WTC11 (cell line): ENCODE results near the gene TMEM245. TPM values are rescaled to one million over a fixed set of nuclear protein-coding genes. Genes with fewer than 3 reads are reported as not detected.
"Not testable (repeated sequence)": the region's sequence is repeated elsewhere in the genome, so short reads cannot be mapped to it uniquely, and the experiment has no call there.

Source experiments
- ATAC-seq: fragments of 200-7000 bp; cut with Tn5 transposase; 2 replicates; pipeline ENCODE4 v1.10.0; 2021; ENCODE audit warnings: mild to moderate bottlenecking, moderate library complexity
- CTCF ChIA-PET: fragments of 300-600 bp; sonication (Branson Sonifier 250); formaldehyde crosslinking; loops from one replicate; lab custom pipeline; 2021; ENCODE audit warnings: antibody characterized with exemption; lab: Charles Lee
- POLR2A ChIA-PET: fragments of 350-600 bp; sonication (Branson Sonifier 250); formaldehyde crosslinking; loops from one replicate; lab custom pipeline; 2021; ENCODE audit warnings: antibody characterized with exemption; lab: Charles Lee
- DNase-seq: peaks from one replicate; pipeline ENCODE4 v3.0.0; 2021; ENCODE audit warnings: low spot score
- H3K27ac Mint-ChIP-seq: 2 replicates; pipeline ENCODE4 v1.8.0; 2021; ENCODE audit warnings: mixed read lengths
- H3K27me3 Mint-ChIP-seq: 2 replicates; pipeline ENCODE4 v1.8.0; 2021; ENCODE audit warnings: low read depth, mild to moderate bottlenecking, moderate library complexity, mixed read lengths
- H3K36me3 Mint-ChIP-seq: 2 replicates; pipeline ENCODE4 v1.8.0; 2021; ENCODE audit warnings: mixed read lengths
- H3K4me1 Mint-ChIP-seq: 2 replicates; pipeline ENCODE4 v1.8.0; 2022; ENCODE audit warnings: mixed read lengths
- H3K4me3 Mint-ChIP-seq: 2 replicates; pipeline ENCODE4 v1.8.0; 2021; ENCODE audit warnings: mild to moderate bottlenecking, moderate library complexity, mixed read lengths
- H3K9me3 Mint-ChIP-seq: 2 replicates; pipeline ENCODE4 v1.8.0; 2021; ENCODE audit warnings: mixed read lengths
- AFF4 ChIP-seq: sonication (generic); formaldehyde crosslinking; IDR thresholded peaks from 2 replicates; pipeline ENCODE4 v1.8.1; 2023; ENCODE audit warnings: mild to moderate bottlenecking, missing genetic modification reagents, borderline replicate concordance
- ATF1 ChIP-seq: sonication (generic); formaldehyde crosslinking; IDR thresholded peaks from 2 replicates; pipeline ENCODE4 v1.8.1; 2023; ENCODE audit warnings: mild to moderate bottlenecking, moderate library complexity, missing genetic modification reagents
- ATF6 ChIP-seq: sonication (generic); formaldehyde crosslinking; IDR thresholded peaks from 2 replicates; pipeline ENCODE4 v1.8.1; 2023; ENCODE audit warnings: mild to moderate bottlenecking, missing genetic modification reagents
- CREM ChIP-seq: sonication (generic); formaldehyde crosslinking; IDR thresholded peaks from 2 replicates; pipeline ENCODE4 v1.8.1; 2022; ENCODE audit warnings: mild to moderate bottlenecking, missing genetic modification reagents, moderate library complexity
- E2F5 ChIP-seq: sonication (generic); formaldehyde crosslinking; IDR thresholded peaks from 2 replicates; pipeline ENCODE4 v1.8.1; 2022; ENCODE audit warnings: mild to moderate bottlenecking, moderate library complexity, missing genetic modification reagents
- EMX1 ChIP-seq: fragments of 250-450 bp; sonication (Bioruptor Pico); IDR thresholded peaks from 2 replicates; pipeline ENCODE4 v1.8.0; 2021; ENCODE audit warnings: mild to moderate bottlenecking
- ERG ChIP-seq: fragments of 250-450 bp; sonication (Bioruptor Pico); IDR thresholded peaks from 2 replicates; pipeline ENCODE4 v1.8.0; 2021; ENCODE audit warnings: mild to moderate bottlenecking
- GABPB1 ChIP-seq: sonication (generic); formaldehyde crosslinking; IDR thresholded peaks from 2 replicates; pipeline ENCODE4 v1.8.1; 2023; ENCODE audit warnings: mild to moderate bottlenecking, missing genetic modification reagents
- MXD4 ChIP-seq: fragments of 250-450 bp; sonication (Bioruptor Pico); IDR thresholded peaks from 2 replicates; pipeline ENCODE4 v1.8.0; 2021; ENCODE audit warnings: mild to moderate bottlenecking, moderate library complexity, borderline replicate concordance
- TCF7 ChIP-seq: sonication (generic); formaldehyde crosslinking; IDR thresholded peaks from 2 replicates; pipeline ENCODE4 v1.8.0; 2022; ENCODE audit warnings: mild to moderate bottlenecking, low read depth, missing genetic modification reagents, moderate library complexity
- ZBTB43 ChIP-seq: sonication (generic); formaldehyde crosslinking; IDR thresholded peaks from 2 replicates; pipeline ENCODE4 v1.8.1; 2023; ENCODE audit warnings: mild to moderate bottlenecking, missing genetic modification reagents
- ZMAT4 ChIP-seq: fragments of 250-450 bp; sonication (Bioruptor Pico); IDR thresholded peaks from 2 replicates; pipeline ENCODE4 v1.9.0; 2021; ENCODE audit warnings: mild to moderate bottlenecking
- ZNF121 ChIP-seq: sonication (generic); formaldehyde crosslinking; IDR thresholded peaks from 2 replicates; pipeline ENCODE4 v1.8.0; 2023; ENCODE audit warnings: missing genetic modification reagents
- ZNF263 ChIP-seq: sonication (generic); formaldehyde crosslinking; IDR thresholded peaks from 2 replicates; pipeline ENCODE4 v1.8.1; 2022; ENCODE audit warnings: low read depth, mild to moderate bottlenecking, moderate library complexity, missing genetic modification reagents
- ZNF396 ChIP-seq: fragments of 250-450 bp; sonication (Bioruptor Pico); IDR thresholded peaks from 2 replicates; pipeline ENCODE4 v1.8.0; 2021; ENCODE audit warnings: mild to moderate bottlenecking, moderate library complexity, borderline replicate concordance
- ZNF671 ChIP-seq: fragments of 250-450 bp; sonication (Bioruptor Pico); IDR thresholded peaks from 2 replicates; pipeline ENCODE4 v1.8.0; 2021; ENCODE audit warnings: mild to moderate bottlenecking
- total RNA-seq: library from RNA; stranded (reverse); gene quantifications from 3 replicates; pipeline ENCODE4 v1.2.3, GENCODE V29; 2021

TMEM245 gene
- total RNA-seq, 1 experiment from 2014 or later = 40.8 TPM

GRCh38 chr9:109063760-109064159 lies 56.0 kb downstream of the TMEM245 start:
- no peaks in the 10 kb centered on the region for H3K4me1 Mint-ChIP-seq
- POLR2A ChIA-PET = no interaction called here
- no peaks in the 10 kb centered on the region for H3K27me3 Mint-ChIP-seq
- no peak for DNase-seq
- H3K27ac Mint-ChIP-seq = no peak overlapping the region
- ATAC-seq = no peak
- no peak for TF ChIP-seq CREM
- TF ChIP-seq MXD4 = no peak
- TF ChIP-seq ZNF396 (CRISPR knock-in tag) = no peak
- TF ChIP-seq, all 79 proteins: peak for 0
- Mint-ChIP-seq H3K4me3 (no peak overlapping the region), H3K36me3 (peaks cover 49% of the 10 kb centered on the region), H3K9me3 (no peaks in the 10 kb centered on the region)
- CTCF ChIA-PET = no interaction called here

- Mint-ChIP-seq H3K27me3 (no peaks in the 10 kb centered on the region), H3K4me1 (no peaks in the 10 kb centered on the region), H3K4me3 (no peak overlapping the region), H3K9me3 (no peaks in the 10 kb centered on the region), H3K36me3 (peaks cover 52% of the 10 kb centered on the region), H3K27ac (no peak overlapping the region)
- CTCF ChIA-PET = no interaction called here
- TF ChIP-seq ATF6 (no peak), ZNF121 (CRISPR knock-in tag) (peak; percentile 76)
- POLR2A ChIA-PET = no interaction called here
- ATAC-seq (no peak), DNase-seq (no peak)
These were observed 57.2 kb downstream of the TMEM245 start for GRCh38 chr9:109062543-109062942.

- POLR2A ChIA-PET = no interaction called here
These were observed 59.6 kb downstream of the TMEM245 start for GRCh38 chr9:109060191-109060590.

GRCh38 chr9:109053121-109053520 lies 66.6 kb downstream of the TMEM245 start:
- Mint-ChIP-seq H3K4me1 (peaks cover 23% of the 10 kb centered on the region), H3K27ac (peak overlapping the region; percentile 54), H3K36me3 (peaks cover 74% of the 10 kb centered on the region)
- DNase-seq, H3K4me3 Mint-ChIP-seq, ATAC-seq, H3K27me3 Mint-ChIP-seq, POLR2A ChIA-PET, H3K9me3 Mint-ChIP-seq, CTCF ChIA-PET: not testable (repeated sequence)

More at GRCh38 chr9:109060191-109060590, 59.6 kb downstream of the TMEM245 start:
- TF ChIP-seq ZNF671 (CRISPR knock-in tag) (no peak), ZBTB43 (no peak), ATF1 (CRISPR knock-in tag) (no peak), EMX1 (no peak)
- CTCF ChIA-PET = no interaction called here
- H3K4me3 Mint-ChIP-seq = no peak overlapping the region
- H3K27me3 Mint-ChIP-seq = no peaks in the 10 kb centered on the region
- peaks cover 60% of the 10 kb centered on the region for H3K36me3 Mint-ChIP-seq
- no peaks in the 10 kb centered on the region for H3K9me3 Mint-ChIP-seq
- peaks cover 4% of the 10 kb centered on the region for H3K4me1 Mint-ChIP-seq
- no peak overlapping the region for H3K27ac Mint-ChIP-seq
- ATAC-seq (no peak), DNase-seq (no peak)

GRCh38 chr9:109052416-109052815 lies 67.3 kb downstream of the TMEM245 start:
- Mint-ChIP-seq H3K27ac (no peak overlapping the region), H3K36me3 (peaks cover 74% of the 10 kb centered on the region), H3K9me3 (no peaks in the 10 kb centered on the region), H3K27me3 (no peaks in the 10 kb centered on the region), H3K4me3 (no peak overlapping the region), H3K4me1 (peaks cover 23% of the 10 kb centered on the region)
- no peak for ATAC-seq
- ChIA-PET POLR2A (no interaction called here), CTCF (no interaction called here)
- TF ChIP-seq ZMAT4 (CRISPR knock-in tag) (no peak), GABPB1 (CRISPR knock-in tag) (no peak), AFF4 (no peak), ERG (CRISPR knock-in tag) (no peak), E2F5 (no peak), ZNF263 (CRISPR knock-in tag) (no peak), TCF7 (CRISPR knock-in tag) (no peak)
- no peak for DNase-seq
